Left renal pelvis (tissue), 4 donors: ENCODE results near the gene OMG. TPM values are rescaled to one million over a fixed set of nuclear protein-coding genes. Genes with fewer than 3 reads are reported as not detected.
"Not testable (repeated sequence)": the region's sequence is repeated elsewhere in the genome, so short reads cannot be mapped to it uniquely, and the experiment has no call there.

ENCODE experiments used
- DNase-seq, 4 donors: peaks; one replicate each; pipeline ENCODE4 v3.0.0-alpha.2; 2013; ENCODE audit warnings: low read depth in 4 of 4, low spot score in 3 of 4
- polyA plus RNA-seq, 4 donors: library from polyadenylated mRNA; unstranded; fragments of 120-200 nt; gene quantifications; one replicate each; pipeline ENCODE4 v1.2.1, GENCODE V29; 2013; ENCODE audit not compliant: insufficient read length in 4 of 4

The OMG gene
- polyA plus RNA-seq, 4 donors, result 0.14 to 0.26 (median 0.16) TPM

DNA sequence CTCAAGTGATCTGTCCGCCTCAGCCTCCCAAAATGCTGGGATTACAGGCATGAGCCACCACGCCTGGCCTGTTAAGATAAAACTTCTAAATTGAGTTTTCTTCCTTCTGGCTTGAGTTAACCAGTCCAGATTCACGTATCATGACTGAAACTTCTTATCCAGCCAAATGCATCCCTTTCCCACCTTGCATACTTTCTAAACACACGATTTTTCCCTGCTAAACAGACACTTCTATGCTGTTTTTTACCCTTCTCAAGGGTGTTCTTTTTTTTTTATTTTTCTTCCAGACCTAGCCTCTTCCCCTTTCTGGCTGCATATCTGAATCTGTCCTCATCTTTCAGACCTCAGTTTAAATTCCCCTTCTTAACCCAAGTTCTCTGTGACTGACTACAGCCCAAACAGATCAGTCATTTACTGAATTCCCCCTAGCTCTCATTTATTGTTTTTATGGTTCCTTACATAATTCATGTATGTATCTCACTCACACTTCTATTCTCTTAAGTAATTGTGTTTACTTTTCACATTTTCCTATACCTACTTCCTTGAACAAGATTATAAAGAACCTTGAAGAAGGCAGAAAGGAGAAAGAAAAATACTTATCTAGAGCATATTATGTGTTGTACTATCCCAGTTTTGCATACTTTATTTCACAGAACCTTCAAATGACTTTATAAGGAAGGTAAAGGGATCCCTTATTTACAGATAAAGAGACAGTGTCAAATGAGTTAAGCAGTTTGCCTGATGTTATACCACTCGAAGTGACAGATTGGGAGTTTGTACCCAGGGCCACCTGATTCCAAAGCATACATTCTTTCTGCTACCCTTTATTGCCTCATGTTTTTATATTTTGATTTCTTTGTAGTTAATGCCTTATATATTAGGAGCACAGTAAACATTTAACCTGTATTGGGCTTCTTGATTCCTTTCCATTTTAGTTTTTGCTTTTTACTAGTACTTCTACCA lies 11.6 kb upstream of the OMG start:
- no peak for DNase-seq

GRCh38 chr17:31307640-31308039 lies 10.6 kb upstream of the OMG start:
- no peak for DNase-seq

- DNase-seq, result no peak
Measured at GRCh38 chr17:31299624-31300023, 2.6 kb upstream of the OMG start.

DNA sequence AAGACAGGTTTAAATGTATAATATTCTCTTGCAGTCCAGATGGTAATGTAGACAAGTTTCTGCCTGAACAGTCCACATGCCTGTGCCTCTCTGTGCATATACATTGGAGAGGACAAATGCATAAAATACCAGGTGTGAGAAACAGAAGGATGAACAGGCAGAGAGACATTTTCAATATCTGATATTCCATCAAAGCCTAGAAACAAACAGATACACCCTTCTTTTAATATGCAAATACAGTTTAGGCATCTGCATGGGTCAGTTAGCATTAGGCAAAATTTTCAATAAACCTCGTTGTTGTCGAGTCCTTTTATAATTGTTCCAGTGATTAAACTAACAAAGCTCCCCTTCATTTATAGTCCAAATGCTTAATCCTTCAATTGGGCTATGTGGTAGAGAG lies 897 bp downstream of the OMG start:
- DNase-seq, result no peak

- no peak for DNase-seq
Measured at GRCh38 chr17:31295489-31295871, 1.6 kb downstream of the OMG start.

DNA sequence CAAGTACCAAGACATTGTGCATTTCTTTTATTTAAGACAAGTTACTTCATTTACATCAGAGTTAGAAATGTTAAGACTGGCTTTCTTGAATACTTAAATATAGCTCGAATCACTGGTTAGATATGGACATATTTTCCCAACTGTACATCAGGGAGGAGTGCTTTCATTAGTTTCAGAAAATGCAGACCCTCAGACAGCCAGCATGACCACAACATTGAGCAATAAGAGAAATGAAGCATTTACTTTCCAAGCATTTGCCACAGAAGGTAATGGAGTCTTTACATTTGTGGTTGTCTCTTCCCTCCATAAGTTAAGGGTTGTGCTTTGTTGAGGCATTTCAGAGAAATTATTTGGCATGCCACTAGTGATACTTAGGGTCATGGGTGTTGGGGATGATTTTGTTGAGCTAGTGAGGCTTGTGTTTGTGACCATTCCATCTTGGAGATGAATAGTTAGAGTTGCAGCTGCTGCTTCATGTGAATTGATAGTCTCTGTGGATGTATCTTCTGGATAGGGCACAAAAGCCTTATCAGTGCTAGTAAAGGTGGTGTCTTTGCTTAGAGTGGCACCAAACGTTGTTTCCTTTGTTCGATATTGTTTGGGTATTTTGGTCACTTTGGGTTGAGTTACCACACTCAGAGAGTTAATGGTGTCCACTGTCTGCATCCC lies 2.1 kb downstream of the OMG start:
- no peak for DNase-seq

DNA sequence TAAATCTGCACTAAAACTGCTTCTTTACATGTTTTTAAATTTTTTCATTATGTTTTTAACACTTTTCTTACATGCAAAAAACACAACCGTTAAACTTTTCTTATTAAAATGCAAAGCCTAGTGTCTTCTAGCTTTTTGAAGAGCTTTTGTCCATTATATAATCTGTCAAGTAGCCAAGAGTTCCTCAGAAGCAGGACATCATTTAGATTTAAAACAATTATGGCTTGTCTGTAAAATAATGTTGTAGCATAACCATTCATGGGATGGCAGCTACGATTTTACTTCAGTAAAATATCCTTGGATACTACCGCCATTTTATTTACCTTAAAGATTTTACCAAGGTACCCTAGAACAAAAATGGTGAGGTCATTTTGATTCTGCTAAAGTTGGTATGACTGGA lies 2.8 kb downstream of the OMG start:
- no peak for DNase-seq

GRCh38 chr17:31293581-31293980 lies 3.5 kb downstream of the OMG start:
- no peak for DNase-seq

- DNase-seq, result no peak
Measured at GRCh38 chr17:31291820-31292219, 5.2 kb downstream of the OMG start.

DNA sequence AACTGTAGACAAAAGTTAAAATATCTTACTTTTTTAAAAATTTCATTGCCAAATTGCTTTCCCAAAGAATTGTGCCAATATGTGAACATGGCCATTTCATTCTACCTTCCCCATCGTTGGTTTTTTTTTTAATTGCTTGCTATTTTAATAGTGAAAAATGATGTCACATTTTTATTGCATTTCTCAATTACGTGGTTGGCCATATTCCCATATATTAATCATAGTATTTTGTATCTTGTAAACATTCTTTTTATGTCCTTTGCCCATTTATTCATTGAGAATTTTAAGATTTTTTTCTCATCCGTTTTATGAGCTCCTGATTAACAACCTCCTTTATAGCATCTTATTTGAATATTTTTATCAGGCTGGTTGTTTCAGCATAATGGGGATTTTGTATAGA lies 7.2 kb downstream of the OMG start:
- DNase-seq, result no peak

DNA sequence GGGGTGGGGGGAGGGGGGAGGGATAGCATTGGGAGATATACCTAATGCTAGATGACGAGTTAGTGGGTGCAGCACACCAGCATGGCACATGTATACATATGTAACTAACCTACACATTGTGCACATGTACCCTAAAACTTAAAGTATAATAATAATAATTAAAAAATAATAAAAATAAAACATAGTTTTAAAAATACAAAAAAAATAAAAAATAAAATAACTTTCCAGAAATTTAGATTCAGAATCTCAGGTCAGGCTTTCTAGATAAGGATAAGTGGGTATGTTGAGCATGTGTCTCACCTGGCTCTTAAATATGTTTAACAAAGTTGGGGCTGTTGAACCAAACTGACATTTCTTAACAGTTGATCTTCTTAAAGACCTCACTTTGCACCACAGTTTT lies 9.1 kb downstream of the OMG start:
- DNase-seq, result not testable (repeated sequence)

GRCh38 chr17:31286587-31286986 lies 10.5 kb downstream of the OMG start:
- no peak for DNase-seq

DNA sequence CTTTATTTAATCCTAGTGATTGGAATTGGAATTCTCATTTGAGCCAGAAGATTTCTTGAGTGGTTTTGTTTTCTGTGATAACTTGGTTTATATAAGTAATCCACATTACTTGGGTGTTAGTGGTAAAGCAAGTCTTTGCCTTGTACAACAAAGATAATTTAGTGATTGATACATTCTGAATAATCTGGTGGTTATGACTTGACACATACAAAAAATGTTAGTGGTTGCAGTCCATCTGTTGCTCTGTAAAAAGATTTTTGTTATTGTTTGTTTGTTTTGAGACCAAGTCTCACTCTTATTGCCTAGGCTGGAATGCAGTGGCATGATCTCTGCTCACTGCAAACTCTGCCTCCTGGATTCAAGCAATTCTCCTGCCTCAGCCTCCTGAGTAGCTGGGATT lies 13.2 kb downstream of the OMG start:
- DNase-seq, result no peak

DNA sequence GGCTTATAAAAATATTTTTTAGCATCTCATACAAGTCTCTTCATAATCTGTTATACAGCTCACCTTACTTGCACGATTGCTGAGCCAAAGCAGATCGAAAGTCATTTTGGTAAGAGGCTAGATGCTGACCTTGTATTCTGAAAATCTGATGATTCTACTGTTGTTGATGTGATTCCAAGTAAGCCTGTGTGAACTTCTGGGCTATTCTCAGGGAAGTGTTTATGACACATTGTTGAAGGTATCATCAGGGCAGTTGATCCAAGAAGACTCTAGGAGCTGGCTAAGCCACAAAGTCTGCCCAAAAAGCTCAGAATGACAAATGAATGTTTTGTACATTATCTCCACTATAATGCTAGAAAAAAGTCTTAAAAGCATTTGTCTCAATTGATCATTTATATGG lies 16.0 kb downstream of the OMG start:
- no peak for DNase-seq

DNA sequence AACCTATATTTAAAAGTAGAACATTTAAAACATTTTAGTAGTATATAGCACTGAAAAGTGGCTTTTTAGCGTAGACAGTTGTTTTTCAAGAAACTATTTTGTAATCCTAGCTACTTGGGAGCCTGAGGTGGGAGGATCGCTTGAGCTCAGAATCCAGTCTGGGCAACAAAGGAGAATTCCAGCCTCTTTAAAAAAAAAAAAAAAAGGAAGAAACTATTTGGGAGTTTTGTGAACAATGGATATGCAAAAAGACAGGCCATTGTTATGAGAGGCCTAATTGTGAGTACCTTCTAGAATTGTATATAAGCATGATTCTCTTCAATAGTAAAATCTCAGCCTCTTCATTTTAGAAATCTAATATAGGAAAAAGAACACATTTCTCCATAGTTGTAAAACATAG lies 17.6 kb downstream of the OMG start:
- DNase-seq, result no peak

- no peak for DNase-seq
Measured at GRCh38 chr17:31275116-31275515, 21.9 kb downstream of the OMG start.

DNA sequence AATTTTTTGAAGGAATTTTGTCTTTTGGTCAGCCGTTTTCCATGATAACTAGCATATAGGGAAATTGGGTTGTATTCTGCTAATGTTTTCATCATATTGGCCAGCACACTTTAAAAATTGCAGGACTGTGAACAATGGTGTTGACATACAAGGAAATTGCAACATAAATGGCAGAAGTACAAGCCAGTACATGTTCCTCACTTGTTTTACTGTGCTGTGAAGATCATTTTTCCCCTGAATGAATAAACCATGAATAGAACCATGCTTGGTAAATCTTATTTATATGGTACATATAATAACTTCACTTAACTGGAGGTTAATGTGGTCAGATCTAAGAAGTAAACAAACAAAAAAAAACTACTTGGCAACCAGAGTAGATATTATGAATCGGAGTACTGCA lies 22.8 kb downstream of the OMG start:
- no peak for DNase-seq

DNA sequence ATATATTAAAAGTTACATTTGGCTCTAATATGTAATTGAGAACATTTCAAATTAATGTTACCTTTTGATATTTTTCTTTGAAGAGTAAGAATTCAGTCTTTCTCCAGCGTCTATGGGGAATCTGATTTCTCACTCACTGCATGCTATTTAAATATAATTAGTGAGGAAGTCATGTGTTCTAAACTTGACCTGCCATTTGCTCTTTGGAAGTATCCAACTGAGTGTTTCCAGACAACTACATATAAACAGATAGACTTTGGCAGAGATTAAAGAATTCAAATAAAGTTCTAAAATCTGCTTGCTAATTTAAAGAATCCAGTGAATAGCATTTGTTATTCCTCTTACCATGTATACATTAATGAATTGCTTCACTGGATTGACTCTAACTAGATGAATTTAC lies 23.5 kb downstream of the OMG start:
- no peak for DNase-seq

- DNase-seq, result no peak
Measured at GRCh38 chr17:31272803-31273202, 24.2 kb downstream of the OMG start.

DNA sequence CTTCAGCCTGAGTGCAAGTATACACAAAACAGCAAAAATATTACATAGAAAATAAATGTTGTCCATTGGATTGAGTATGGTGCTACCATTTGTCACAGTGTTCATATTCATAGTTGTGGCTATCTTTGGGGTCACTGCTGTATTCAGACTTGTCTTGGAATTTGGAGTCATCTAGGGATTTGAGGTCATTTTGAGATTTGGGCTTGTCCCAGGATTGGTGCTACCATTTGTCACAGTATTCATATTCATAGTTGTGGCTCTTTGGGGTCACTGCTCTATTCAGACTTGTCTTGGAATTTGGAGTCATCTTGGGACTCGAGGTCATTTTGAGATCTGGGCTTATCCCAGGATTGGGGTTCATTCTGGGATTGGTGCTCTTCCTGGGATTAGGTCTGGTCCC lies 24.8 kb downstream of the OMG start:
- DNase-seq, result no peak

- DNase-seq, result no peak
Measured at GRCh38 chr17:31269578-31269983, 27.5 kb downstream of the OMG start.

DNA sequence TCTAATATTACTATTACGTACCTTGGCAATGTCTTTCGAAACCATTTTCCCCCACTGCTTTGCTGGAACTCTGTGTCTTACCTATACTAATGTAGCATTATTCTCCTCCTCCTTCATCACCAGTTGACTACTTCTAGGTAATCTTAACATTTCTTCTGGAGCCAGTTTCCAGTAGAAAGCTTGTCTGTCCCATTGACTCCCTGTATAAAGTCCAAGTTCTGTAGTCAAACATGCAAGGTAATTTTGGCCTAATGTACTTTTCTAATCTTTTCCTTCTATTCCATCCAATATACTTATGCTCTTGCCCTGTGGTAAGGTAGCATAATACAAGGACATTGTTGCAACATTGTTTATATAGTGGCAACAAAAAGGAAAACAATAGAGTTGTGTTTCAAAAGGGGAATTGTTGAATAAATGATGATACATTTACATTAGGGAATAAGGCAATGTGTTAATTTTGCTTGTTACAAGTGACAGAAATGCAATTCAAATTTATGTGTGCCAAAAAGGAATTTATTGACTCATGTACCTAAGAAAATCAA lies 27.9 kb downstream of the OMG start:
- DNase-seq, result no peak
